ENCODE results near the gene EHMT1. TPM values are rescaled to one million over a fixed set of nuclear protein-coding genes. Genes with fewer than 3 reads are reported as not detected.

The EHMT1 gene
- total and polyA plus RNA-seq, 10 of the 15 experiments (the other 5 are each of a cell fraction or from before 2014, with no cell fraction given), result 2.9 to 100 (median 48.1) TPM

- SMC1A ChIA-PET (ENCODE audit: uncharacterized antibody, unreplicated experiment), result no interaction called here
- intact Hi-C loops (cut with micrococcal nuclease; ENCODE audit: unreplicated experiment), result no loop called here
- DNase-seq (ENCODE audit: low read depth, low spot score) (no peak), FAIRE-seq (no peak), ATAC-seq (no peak)
- CTCF ChIA-PET, result no interaction called here
- Histone ChIP-seq H2AFZ (ENCODE audit: control insufficient read depth, low read depth, low read length) (no peak overlapping the region), H3K4me1 (ENCODE audit: control insufficient read depth, insufficient read depth, low read length) (peaks cover 5% of the 10 kb centered on the region), H3K79me2 (ENCODE audit: control insufficient read depth, insufficient read depth, low read length) (peaks cover 8% of the 10 kb centered on the region), H3K9me3 (replicated peaks; ENCODE audit: control insufficient read depth, insufficient read depth, low read length) (no peaks in the 10 kb centered on the region), H3K36me3 (ENCODE audit: control insufficient read depth in 2 of 2, insufficient read depth in 2 of 2, low read length in 1 of 2) (peaks cover 2 to 7% of the 10 kb centered on the region in 2 experiments; a peak in 3 of 4 replicates), H3K27ac (ENCODE audit: control insufficient read depth, insufficient read depth) (no peak overlapping the region), H3K4me2 (ENCODE audit: control insufficient read depth, insufficient read depth) (no peak overlapping the region), H3K9ac (ENCODE audit: control insufficient read depth, insufficient read depth, low read length) (no peak overlapping the region), H3K27me3 (replicated peaks in 1 of 2; ENCODE audit: control insufficient read depth in 2 of 2, insufficient read depth in 2 of 2, low read length in 1 of 2) (no peaks in the 10 kb centered on the region), H3K4me3 (no peak overlapping the region), H4K20me1 (ENCODE audit: control insufficient read depth, insufficient read depth) (no peaks in the 10 kb centered on the region; the same call in 1 of the 2 replicates)
- no TSS peak for BruUV-seq (replicated peaks)
- POLR2A ChIA-PET, result no interaction called here
- RAD21 ChIA-PET (ENCODE audit: unreplicated experiment), result no interaction called here
- in situ Hi-C loops (cut with MboI), result no loop called here
- TF ChIP-seq PML (IDR thresholded peaks at IDR 0.05; ENCODE audit: low read length) (0 out of 2 replicates have a peak, but pooled peaks have one; percentile 11), NFYB (IDR thresholded peaks at IDR 0.05; ENCODE audit: insufficient read depth, low read depth, low read length) (no peak), ZNF622 (IDR thresholded peaks at IDR 0.05) (no peak)
- 68% methylated on average over 8 of the region's 8 CpGs for WGBS (ENCODE audit: insufficient coverage, insufficient replicate concordance, low lambda C conversion rate, missing lambda C conversion rate)
These were observed 6.1 kb upstream of the EHMT1 start for GRCh38 chr9:137612741-137613142.

- ChIA-PET POLR2A (no interaction called here), RAD21 (ENCODE audit: unreplicated experiment) (no interaction called here), CTCF (no interaction called here), SMC1A (ENCODE audit: uncharacterized antibody, unreplicated experiment) (no interaction called here)
- no peak for TF ChIP-seq SMC3 (IDR thresholded peaks at IDR 0.05; ENCODE audit: borderline replicate concordance, low read length)
- no peak for TF ChIP-seq YY1 (IDR thresholded peaks at IDR 0.05; ENCODE audit: low read depth, low read length)
- TF ChIP-seq SPI1 (IDR thresholded peaks at IDR 0.05; ENCODE audit: borderline replicate concordance, insufficient read depth, low read depth, low read length), result no peak
- Histone ChIP-seq H3K4me1 (ENCODE audit: control insufficient read depth, insufficient read depth, low read length) (peaks cover 5% of the 10 kb centered on the region), H3K27me3 (replicated peaks in 1 of 2; ENCODE audit: control insufficient read depth in 2 of 2, insufficient read depth in 2 of 2, low read length in 1 of 2) (no peaks in the 10 kb centered on the region), H3K27ac (ENCODE audit: control insufficient read depth, insufficient read depth) (no peak overlapping the region), H3K4me2 (ENCODE audit: control insufficient read depth, insufficient read depth) (no peak overlapping the region), H3K9ac (ENCODE audit: control insufficient read depth, insufficient read depth, low read length) (no peak overlapping the region), H3K79me2 (ENCODE audit: control insufficient read depth, insufficient read depth, low read length) (peaks cover 13% of the 10 kb centered on the region), H3K9me3 (replicated peaks; ENCODE audit: control insufficient read depth, insufficient read depth, low read length) (no peaks in the 10 kb centered on the region), H4K20me1 (ENCODE audit: control insufficient read depth, insufficient read depth) (no peaks in the 10 kb centered on the region; the same call in 1 of the 2 replicates), H3K4me3 (no peak overlapping the region), H2AFZ (ENCODE audit: control insufficient read depth, low read depth, low read length) (no peak overlapping the region), H3K36me3 (ENCODE audit: control insufficient read depth in 2 of 2, insufficient read depth in 2 of 2, low read length in 1 of 2) (peaks cover 2 to 7% of the 10 kb centered on the region in 2 experiments; a peak in 3 of 4 replicates)
- WGBS (ENCODE audit: insufficient coverage, insufficient replicate concordance, low lambda C conversion rate, missing lambda C conversion rate), result 73% methylated on average over 5 of the region's 5 CpGs
- no peak for FAIRE-seq
- no peak for DNase-seq (ENCODE audit: low read depth, low spot score)
- in situ Hi-C loops (cut with MboI) (no loop called here), intact Hi-C loops (cut with micrococcal nuclease; ENCODE audit: unreplicated experiment) (no loop called here)
- no TSS peak for BruUV-seq (replicated peaks)
- ATAC-seq, result no peak
These were observed 5.5 kb upstream of the EHMT1 start for GRCh38 chr9:137613259-137613658.

Measured in GM12878 (cell line).